Calu3 (cell line): ENCODE measurements around the gene CDH13. TPM values are rescaled to one million over a fixed set of nuclear protein-coding genes. Genes with fewer than 3 reads are reported as not detected.

Source experiments
- BruUV-seq: library from RNA; stranded (reverse); fragments of 400-500 nt; replicated peaks from 2 replicates; lab custom pipeline; 2021; lab: Mats Ljungman, UMichigan
- CTCF ChIA-PET: fragments of 300-600 bp; sonication (Branson Sonifier 250); formaldehyde crosslinking; loops from one replicate; lab custom pipeline; 2022; ENCODE audit warnings: antibody characterized with exemption; lab: Charles Lee
- DNase-seq: peaks from one replicate; pipeline ENCODE4 v3.0.0; 2022
- H3K27ac Mint-ChIP-seq: one replicate; pipeline ENCODE4 v1.8.0; 2022; ENCODE audit warnings: mixed read lengths; ENCODE audit not compliant: unreplicated experiment
- H3K27me3 Mint-ChIP-seq: one replicate; pipeline ENCODE4 v1.8.0; 2022; ENCODE audit warnings: mixed read lengths; ENCODE audit not compliant: unreplicated experiment
- H3K36me3 Mint-ChIP-seq: one replicate; pipeline ENCODE4 v1.8.0; 2022; ENCODE audit warnings: mild to moderate bottlenecking, moderate library complexity, mixed read lengths; ENCODE audit not compliant: insufficient read depth, unreplicated experiment
- H3K4me1 Mint-ChIP-seq: one replicate; pipeline ENCODE4 v1.8.0; 2022; ENCODE audit warnings: mild to moderate bottlenecking, low read depth, mixed read lengths; ENCODE audit not compliant: unreplicated experiment
- H3K4me3 Mint-ChIP-seq: one replicate; pipeline ENCODE4 v1.8.0; 2022; ENCODE audit warnings: mild to moderate bottlenecking, low read depth, moderate library complexity, mixed read lengths; ENCODE audit not compliant: unreplicated experiment
- H3K9me3 Mint-ChIP-seq: one replicate; pipeline ENCODE4 v1.8.0; 2022; ENCODE audit warnings: low read depth, mixed read lengths; ENCODE audit not compliant: unreplicated experiment
- intact Hi-C: fragments of 100-400 bp; cut with micrococcal nuclease; formaldehyde crosslinking; loops from one replicate; pipeline ENCODE4 v1.10.0; 2022; ENCODE audit not compliant: unreplicated experiment
- total RNA-seq: library from RNA; stranded (reverse); gene quantifications from 2 replicates; pipeline ENCODE4 v1.2.3, GENCODE V29; 2022
- TF ChIP-seq, protein P1 (sequence below): fragments of 200-600 bp; IDR thresholded peaks from one replicate; pipeline ENCODE4 v1.8.0; 2022; ENCODE audit warnings: antibody characterized with exemption; ENCODE audit not compliant: unreplicated experiment

Gene CDH13
- total RNA-seq, 1 experiment from 2014 or later: not detected

DNA sequence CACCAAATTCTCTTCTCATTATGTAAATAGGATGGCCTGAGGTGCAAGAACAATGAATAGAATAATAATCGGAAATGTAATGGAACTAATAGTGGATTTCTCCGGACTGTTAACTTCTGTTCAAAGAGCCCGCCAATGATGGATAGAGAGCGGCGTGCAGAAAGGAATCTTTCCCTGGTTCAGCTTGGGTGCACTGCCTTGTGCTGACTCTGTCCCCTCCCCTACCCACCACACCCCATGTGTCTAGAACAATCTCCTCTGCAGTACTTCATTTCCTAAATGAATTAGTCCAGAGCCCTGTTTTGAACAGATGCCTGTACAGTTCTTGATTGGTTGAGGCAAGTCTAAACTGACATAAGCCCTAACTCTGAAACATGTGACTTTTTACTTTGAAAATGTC lies 125.4 kb downstream of the CDH13 start:
- intact Hi-C loops: no loop called here
- DNase-seq: no peak
- Mint-ChIP-seq H3K9me3 (peaks cover 21% of the 10 kb centered on the region), H3K36me3 (no peaks in the 10 kb centered on the region), H3K4me3 (no peak overlapping the region), H3K27me3 (no peaks in the 10 kb centered on the region), H3K27ac (no peak overlapping the region), H3K4me1 (no peaks in the 10 kb centered on the region)
- TF ChIP-seq, protein P1, sequence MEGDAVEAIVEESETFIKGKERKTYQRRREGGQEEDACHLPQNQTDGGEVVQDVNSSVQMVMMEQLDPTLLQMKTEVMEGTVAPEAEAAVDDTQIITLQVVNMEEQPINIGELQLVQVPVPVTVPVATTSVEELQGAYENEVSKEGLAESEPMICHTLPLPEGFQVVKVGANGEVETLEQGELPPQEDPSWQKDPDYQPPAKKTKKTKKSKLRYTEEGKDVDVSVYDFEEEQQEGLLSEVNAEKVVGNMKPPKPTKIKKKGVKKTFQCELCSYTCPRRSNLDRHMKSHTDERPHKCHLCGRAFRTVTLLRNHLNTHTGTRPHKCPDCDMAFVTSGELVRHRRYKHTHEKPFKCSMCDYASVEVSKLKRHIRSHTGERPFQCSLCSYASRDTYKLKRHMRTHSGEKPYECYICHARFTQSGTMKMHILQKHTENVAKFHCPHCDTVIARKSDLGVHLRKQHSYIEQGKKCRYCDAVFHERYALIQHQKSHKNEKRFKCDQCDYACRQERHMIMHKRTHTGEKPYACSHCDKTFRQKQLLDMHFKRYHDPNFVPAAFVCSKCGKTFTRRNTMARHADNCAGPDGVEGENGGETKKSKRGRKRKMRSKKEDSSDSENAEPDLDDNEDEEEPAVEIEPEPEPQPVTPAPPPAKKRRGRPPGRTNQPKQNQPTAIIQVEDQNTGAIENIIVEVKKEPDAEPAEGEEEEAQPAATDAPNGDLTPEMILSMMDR: no peak
- no TSS peak for BruUV-seq
- CTCF ChIA-PET: no interaction called here

DNA sequence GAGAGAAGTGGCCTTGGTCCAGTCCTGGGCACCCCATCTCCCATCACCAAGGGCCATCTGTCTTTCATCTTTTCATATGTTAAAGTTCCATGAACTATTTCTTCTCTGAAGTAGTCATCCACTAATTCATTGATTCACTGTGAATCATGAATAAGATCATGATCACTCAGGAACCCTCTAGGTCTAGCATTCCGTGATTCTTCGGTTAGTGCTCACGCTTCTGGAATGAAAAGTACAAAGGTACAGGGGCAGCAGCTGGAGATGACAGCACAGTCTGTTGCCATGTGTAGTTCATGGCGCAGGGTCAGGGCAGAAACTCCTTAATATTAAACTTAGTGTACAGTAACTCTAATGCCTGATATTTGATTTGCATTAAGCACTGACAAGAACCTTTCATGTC lies 127.1 kb downstream of the CDH13 start:
- intact Hi-C loops: no loop called here
- TF ChIP-seq, protein P1: no peak
- Mint-ChIP-seq H3K4me3 (no peak overlapping the region), H3K4me1 (no peaks in the 10 kb centered on the region), H3K27ac (no peak overlapping the region), H3K9me3 (peaks cover 20% of the 10 kb centered on the region), H3K27me3 (no peaks in the 10 kb centered on the region), H3K36me3 (no peaks in the 10 kb centered on the region)
- no TSS peak for BruUV-seq
- CTCF ChIA-PET: interaction anchor here (0.6 kb wide), 1 partner anchor 531 kb away, joined by 4 read pairs; no protein-coding TSS in a partner anchor
- DNase-seq: no peak

DNA sequence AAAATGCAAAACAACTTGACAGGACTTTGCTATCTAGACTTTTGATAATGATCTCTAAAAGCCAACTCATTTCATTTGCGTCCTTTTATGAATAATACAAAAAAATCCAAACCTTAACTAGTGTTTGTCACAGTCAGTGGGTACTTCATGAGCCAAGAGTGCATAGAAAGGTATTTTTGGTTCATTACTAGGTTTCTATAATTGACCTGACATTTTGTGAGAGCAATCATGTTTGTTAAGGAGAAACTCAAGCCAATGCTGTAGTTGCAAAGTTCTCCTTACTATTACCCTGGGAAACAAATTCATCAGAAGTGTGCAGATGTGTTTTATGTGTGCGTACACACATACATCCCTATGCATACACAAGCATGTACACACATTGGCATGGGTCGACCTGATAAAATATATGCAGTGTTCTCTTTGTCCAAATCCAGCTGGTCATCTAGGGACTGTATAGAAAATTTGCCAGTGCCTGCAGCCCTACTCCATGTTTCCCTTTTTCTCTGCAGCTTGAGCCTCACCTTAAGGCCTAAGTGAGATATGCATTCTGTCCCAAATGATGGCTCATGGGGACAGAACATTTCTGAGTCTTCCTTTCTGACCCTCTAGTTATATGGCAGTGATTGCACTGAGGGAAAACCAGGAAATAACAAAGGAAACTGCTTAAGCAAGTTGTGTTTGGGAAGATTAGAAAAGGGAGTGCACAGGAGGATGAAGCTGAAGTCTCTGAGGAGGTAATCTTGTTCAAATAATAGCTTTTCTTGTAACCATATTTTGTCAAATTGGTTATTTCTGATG lies 128.1 kb downstream of the CDH13 start:
- CTCF ChIA-PET: no interaction called here
- DNase-seq: no peak
- no TSS peak for BruUV-seq
- no peak overlapping the region for H3K27ac Mint-ChIP-seq
- no peak overlapping the region for H3K4me3 Mint-ChIP-seq
- no peaks in the 10 kb centered on the region for H3K36me3 Mint-ChIP-seq
- H3K4me1 Mint-ChIP-seq: no peaks in the 10 kb centered on the region
- H3K27me3 Mint-ChIP-seq: no peaks in the 10 kb centered on the region
- intact Hi-C loops: no loop called here
- TF ChIP-seq, protein P1: no peak
- peaks cover 20% of the 10 kb centered on the region for H3K9me3 Mint-ChIP-seq

DNA sequence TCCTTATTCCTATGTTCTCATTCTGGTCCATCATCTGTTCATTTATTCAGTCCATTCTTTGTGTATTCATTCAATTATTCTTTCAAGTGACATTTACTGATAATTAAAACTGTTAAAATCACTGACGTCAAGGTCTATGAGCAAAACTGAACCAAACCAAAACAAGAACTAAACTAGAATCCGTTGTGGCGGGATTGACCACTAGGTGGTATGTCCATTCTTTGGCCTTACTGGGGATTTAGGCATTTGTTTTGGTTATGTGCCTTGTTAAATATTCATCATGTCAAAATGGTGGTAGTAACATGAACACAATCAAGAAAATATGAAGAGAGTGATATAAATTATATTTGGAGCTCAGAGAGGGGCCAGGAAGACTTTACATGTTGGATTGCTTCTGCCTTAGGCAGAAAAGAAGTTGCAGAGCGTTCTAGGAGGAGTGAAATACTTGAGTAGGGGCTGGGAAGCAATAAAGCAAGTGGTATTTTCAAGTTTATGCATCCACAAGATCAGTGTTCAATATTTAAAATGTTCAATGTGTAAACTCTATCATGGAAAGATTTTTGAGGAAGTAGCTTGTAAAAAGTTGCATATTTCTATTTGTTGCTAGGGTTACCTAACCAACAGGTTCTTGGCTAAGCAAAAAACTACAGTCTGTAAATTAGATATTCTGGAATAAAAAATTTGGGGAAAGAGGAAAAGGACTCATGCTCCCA lies 129.0 kb downstream of the CDH13 start:
- no peak overlapping the region for H3K27ac Mint-ChIP-seq

More for the DNA sequence above, 129.0 kb downstream of the CDH13 start:
- H3K4me3 Mint-ChIP-seq: no peak overlapping the region
- BruUV-seq: no TSS peak
- TF ChIP-seq, protein P1: no peak
- H3K36me3 Mint-ChIP-seq: no peaks in the 10 kb centered on the region
- no peaks in the 10 kb centered on the region for H3K4me1 Mint-ChIP-seq
- no peaks in the 10 kb centered on the region for H3K27me3 Mint-ChIP-seq
- intact Hi-C loops: no loop called here
- no peak for DNase-seq
- H3K9me3 Mint-ChIP-seq: peaks cover 24% of the 10 kb centered on the region
- CTCF ChIA-PET: no interaction called here
